ENCODE results near the gene ZNF714.

ZNF714 gene

DNA sequence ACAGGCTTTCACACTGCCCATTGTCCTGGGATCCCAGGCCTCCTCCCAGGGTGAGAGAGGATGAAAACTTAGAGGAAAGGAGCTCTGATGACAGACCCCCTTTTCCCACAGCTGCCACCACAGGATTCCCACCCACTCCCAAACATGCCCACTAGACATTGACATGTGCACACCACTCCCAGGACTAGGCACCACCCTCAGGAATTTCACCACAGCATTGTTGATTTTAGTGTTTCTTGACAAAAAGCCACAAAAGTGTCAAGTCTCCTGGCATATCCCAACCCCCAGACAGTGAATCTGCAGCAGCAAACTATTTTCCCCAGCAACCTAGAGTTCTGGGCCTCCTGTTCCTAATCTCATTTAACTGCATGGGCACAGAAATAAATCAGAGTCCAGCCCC, 10.1 kb downstream of the ZNF714 start:
- no peak overlapping the region for H3K4me2 ChIP-seq (ENCODE audit: low read length, poor library complexity, severe bottlenecking)
- H3K27ac ChIP-seq (ENCODE audit: low read length, poor library complexity, severe bottlenecking) = no peak overlapping the region
- no peak overlapping the region for H2BK5ac ChIP-seq (ENCODE audit: low read depth, low read length, poor library complexity, severe bottlenecking)
- peaks cover 2 to 14% of the 10 kb centered on the region in 2 experiments for H3K36me3 ChIP-seq (ENCODE audit: control insufficient read depth in 1 of 2, insufficient read depth in 2 of 2, low read depth in 1 of 2, low read length in 2 of 2)
- peaks cover 22% of the 10 kb centered on the region for H3K79me1 ChIP-seq (replicated peaks; ENCODE audit: low read length, poor library complexity, severe bottlenecking)
- no peak overlapping the region for H2AK5ac ChIP-seq (ENCODE audit: low read length, severe bottlenecking)
- no peak overlapping the region for H2BK15ac ChIP-seq (ENCODE audit: low read depth, poor library complexity, severe bottlenecking)
- no peak overlapping the region for H3K23ac ChIP-seq (ENCODE audit: low read length in 2 of 2)
- peaks cover 4% of the 10 kb centered on the region for H3K9me3 ChIP-seq (ENCODE audit: control insufficient read depth, low read length)
- peak overlapping the region; percentile 50 for H4K8ac ChIP-seq (ENCODE audit: low read length)
- H3K14ac ChIP-seq (ENCODE audit: low read length in 2 of 2) = no peak overlapping the region
- H4K91ac ChIP-seq (ENCODE audit: low read length) = no peak overlapping the region
- H3K27me3 ChIP-seq (ENCODE audit: control insufficient read depth in 1 of 2, insufficient read depth in 1 of 2, low read length in 2 of 2) = no peaks in the 10 kb centered on the region
- peak; percentile 18 for DNase-seq
- no peaks in the 10 kb centered on the region for H3K4me1 ChIP-seq (ENCODE audit: control insufficient read depth, insufficient read depth, low read depth, low read length)
- no peak overlapping the region for H3K4me3 ChIP-seq (ENCODE audit: insufficient read depth in 1 of 2, low read depth in 1 of 2, low read length in 2 of 2)
- H3K9ac ChIP-seq (ENCODE audit: low read length) = no peak overlapping the region
- H3K4ac ChIP-seq (ENCODE audit: low read depth in 1 of 2, low read length in 2 of 2) = peak overlapping the region in 1 of 2 experiments; percentile 37
- no peak overlapping the region for H2BK120ac ChIP-seq (ENCODE audit: low read depth, low read length)
- H2BK12ac ChIP-seq (ENCODE audit: low read length in 2 of 2) = no peak overlapping the region
- H3K18ac ChIP-seq (ENCODE audit: low read depth in 1 of 2, low read length in 2 of 2) = no peak overlapping the region
- no peak overlapping the region for H2AFZ ChIP-seq (ENCODE audit: low read depth, low read length)

GRCh38 chr19:21094347-21095025, 12.5 kb downstream of the ZNF714 start:
- no peak overlapping the region for H2AK5ac ChIP-seq (ENCODE audit: low read length, severe bottlenecking)
- H3K9ac ChIP-seq (ENCODE audit: low read length) = no peak overlapping the region
- no peak overlapping the region for H2BK120ac ChIP-seq (ENCODE audit: low read depth, low read length)
- H2BK12ac ChIP-seq (ENCODE audit: low read length in 2 of 2) = no peak overlapping the region
- H2BK5ac ChIP-seq (ENCODE audit: low read depth, low read length, poor library complexity, severe bottlenecking) = no peak overlapping the region
- peak; percentile 26 for DNase-seq
- H3K79me1 ChIP-seq (replicated peaks; ENCODE audit: low read length, poor library complexity, severe bottlenecking) = peaks cover 21% of the 10 kb centered on the region
- H3K4me3 ChIP-seq (ENCODE audit: insufficient read depth in 1 of 2, low read depth in 1 of 2, low read length in 2 of 2) = no peak overlapping the region
- H4K91ac ChIP-seq (ENCODE audit: low read length) = no peak overlapping the region
- no peak overlapping the region for H3K4me2 ChIP-seq (ENCODE audit: low read length, poor library complexity, severe bottlenecking)
- H3K23ac ChIP-seq (ENCODE audit: low read length in 2 of 2) = no peak overlapping the region
- no peak overlapping the region for H3K14ac ChIP-seq (ENCODE audit: low read length in 2 of 2)
- H2BK15ac ChIP-seq (ENCODE audit: low read depth, poor library complexity, severe bottlenecking) = no peak overlapping the region
- H3K27ac ChIP-seq (ENCODE audit: low read length, poor library complexity, severe bottlenecking) = no peak overlapping the region
- H4K8ac ChIP-seq (ENCODE audit: low read length) = no peak overlapping the region
- no peak overlapping the region for H2AFZ ChIP-seq (ENCODE audit: low read depth, low read length)
- WGBS = 57% methylated on average over 1 of the region's 1 CpG
- no peak overlapping the region for H3K4ac ChIP-seq (ENCODE audit: low read depth in 1 of 2, low read length in 2 of 2)
- no peaks in the 10 kb centered on the region for H3K27me3 ChIP-seq (ENCODE audit: control insufficient read depth in 1 of 2, insufficient read depth in 1 of 2, low read length in 2 of 2)
- H3K4me1 ChIP-seq (ENCODE audit: control insufficient read depth, insufficient read depth, low read depth, low read length) = no peaks in the 10 kb centered on the region
- no peak overlapping the region for H3K18ac ChIP-seq (ENCODE audit: low read depth in 1 of 2, low read length in 2 of 2)
- H3K36me3 ChIP-seq (ENCODE audit: control insufficient read depth in 1 of 2, insufficient read depth in 2 of 2, low read depth in 1 of 2, low read length in 2 of 2) = peaks cover 2 to 10% of the 10 kb centered on the region in 2 experiments
- peaks cover 2% of the 10 kb centered on the region for H3K9me3 ChIP-seq (ENCODE audit: control insufficient read depth, low read length)

DNA sequence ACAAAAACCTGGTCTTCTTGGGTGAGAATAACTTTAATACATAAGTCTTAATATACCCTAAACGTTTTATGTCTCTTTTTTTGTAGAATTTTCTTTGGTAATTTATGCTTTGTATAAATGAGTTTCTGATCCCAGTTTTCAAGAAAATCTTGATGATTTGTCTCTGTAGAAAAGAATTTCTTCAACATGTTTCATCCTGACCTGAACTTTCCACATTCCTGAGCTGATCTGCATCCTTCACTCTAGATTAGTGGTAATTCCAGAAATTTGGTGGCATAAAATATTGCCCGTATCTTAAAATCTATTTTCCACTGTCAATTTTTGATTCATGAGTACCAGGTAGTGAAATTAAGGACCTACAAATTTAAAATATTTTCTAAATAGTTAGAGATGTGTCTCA, 16.3 kb downstream of the ZNF714 start:
- H3K79me1 ChIP-seq (replicated peaks; ENCODE audit: low read length, poor library complexity, severe bottlenecking) = peaks cover 24% of the 10 kb centered on the region
- H3K18ac ChIP-seq (ENCODE audit: low read depth in 1 of 2, low read length in 2 of 2) = no peak overlapping the region

DNA sequence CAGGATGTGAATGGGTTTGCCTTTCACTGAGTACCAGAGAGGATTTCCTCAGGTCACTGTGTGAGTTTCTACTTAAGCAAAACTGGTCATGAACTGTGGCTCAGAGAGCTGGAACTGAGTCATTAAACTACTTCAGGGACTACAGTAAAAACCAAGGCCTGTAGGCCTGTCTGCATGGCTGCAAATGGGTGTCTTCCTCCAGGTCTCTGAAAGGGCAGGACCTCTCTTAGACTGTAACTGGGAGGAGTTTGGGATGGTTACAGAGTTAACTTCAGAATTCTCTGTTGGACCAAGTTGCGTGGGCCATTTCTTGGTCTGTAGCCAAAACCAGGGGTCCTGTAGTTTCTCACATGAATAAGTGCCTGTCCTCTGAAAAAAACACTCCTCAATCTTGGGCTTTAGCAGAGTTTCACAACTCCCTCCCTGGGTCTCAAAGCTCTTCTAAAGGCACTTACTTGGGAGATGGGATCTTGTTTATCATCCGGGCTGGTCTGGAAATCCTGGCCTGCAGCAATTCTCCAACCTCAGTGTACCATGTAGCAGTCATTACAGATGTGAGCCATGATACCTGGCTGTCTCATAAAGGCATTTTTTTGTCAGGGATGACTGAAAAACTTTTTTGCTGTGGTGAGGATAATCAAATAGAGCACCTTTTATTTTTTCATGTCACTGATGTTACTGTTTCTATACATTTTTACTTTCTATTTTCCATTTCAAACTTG, 19.7 kb downstream of the ZNF714 start:
- Histone ChIP-seq H2BK120ac (ENCODE audit: low read depth, low read length) (no peak overlapping the region), H2AFZ (ENCODE audit: low read depth, low read length) (no peak overlapping the region), H2BK12ac (ENCODE audit: low read length in 2 of 2) (no peak overlapping the region), H3K4me3 (ENCODE audit: insufficient read depth in 1 of 2, low read depth in 1 of 2, low read length in 2 of 2) (no peak overlapping the region), H3K23ac (ENCODE audit: low read length in 2 of 2) (no peak overlapping the region), H2BK15ac (ENCODE audit: low read depth, poor library complexity, severe bottlenecking) (no peak overlapping the region), H3K14ac (ENCODE audit: low read length in 2 of 2) (no peak overlapping the region), H3K4me1 (ENCODE audit: control insufficient read depth, insufficient read depth, low read depth, low read length) (no peaks in the 10 kb centered on the region), H3K27ac (ENCODE audit: low read length, poor library complexity, severe bottlenecking) (no peak overlapping the region), H3K18ac (ENCODE audit: low read depth in 1 of 2, low read length in 2 of 2) (no peak overlapping the region), H4K91ac (ENCODE audit: low read length) (no peak overlapping the region), H3K9me3 (ENCODE audit: control insufficient read depth, low read length) (peaks cover 6% of the 10 kb centered on the region), H3K27me3 (ENCODE audit: control insufficient read depth in 1 of 2, insufficient read depth in 1 of 2, low read length in 2 of 2) (no peaks in the 10 kb centered on the region), H4K8ac (ENCODE audit: low read length) (no peak overlapping the region), H3K4me2 (ENCODE audit: low read length, poor library complexity, severe bottlenecking) (no peak overlapping the region), H3K9ac (ENCODE audit: low read length) (peak overlapping the region; percentile 7), H3K36me3 (ENCODE audit: control insufficient read depth in 1 of 2, insufficient read depth in 2 of 2, low read depth in 1 of 2, low read length in 2 of 2) (peaks cover 13 to 28% of the 10 kb centered on the region in 2 experiments), H2AK5ac (ENCODE audit: low read length, severe bottlenecking) (no peak overlapping the region), H3K4ac (ENCODE audit: low read depth in 1 of 2, low read length in 2 of 2) (no peak overlapping the region), H2BK5ac (ENCODE audit: low read depth, low read length, poor library complexity, severe bottlenecking) (no peak overlapping the region), H3K79me1 (replicated peaks; ENCODE audit: low read length, poor library complexity, severe bottlenecking) (peaks cover 8% of the 10 kb centered on the region)
- DNase-seq = peak; percentile 78
- 69% methylated on average over 2 of the region's 2 CpGs for WGBS

More for the DNA sequence above, 16.3 kb downstream of the ZNF714 start:
- Histone ChIP-seq H3K4me2 (ENCODE audit: low read length, poor library complexity, severe bottlenecking) (no peak overlapping the region), H3K9ac (ENCODE audit: low read length) (no peak overlapping the region), H3K4me3 (ENCODE audit: insufficient read depth in 1 of 2, low read depth in 1 of 2, low read length in 2 of 2) (no peak overlapping the region), H4K8ac (ENCODE audit: low read length) (no peak overlapping the region), H3K27me3 (ENCODE audit: control insufficient read depth in 1 of 2, insufficient read depth in 1 of 2, low read length in 2 of 2) (no peaks in the 10 kb centered on the region), H3K4ac (ENCODE audit: low read depth in 1 of 2, low read length in 2 of 2) (no peak overlapping the region), H2AK5ac (ENCODE audit: low read length, severe bottlenecking) (no peak overlapping the region), H2BK12ac (ENCODE audit: low read length in 2 of 2) (no peak overlapping the region), H2BK120ac (ENCODE audit: low read depth, low read length) (no peak overlapping the region), H3K36me3 (ENCODE audit: control insufficient read depth in 1 of 2, insufficient read depth in 2 of 2, low read depth in 1 of 2, low read length in 2 of 2) (peaks cover 3 to 11% of the 10 kb centered on the region in 2 experiments), H2BK5ac (ENCODE audit: low read depth, low read length, poor library complexity, severe bottlenecking) (no peak overlapping the region), H3K23ac (ENCODE audit: low read length in 2 of 2) (no peak overlapping the region), H3K4me1 (ENCODE audit: control insufficient read depth, insufficient read depth, low read depth, low read length) (no peaks in the 10 kb centered on the region), H3K9me3 (ENCODE audit: control insufficient read depth, low read length) (peaks cover 3% of the 10 kb centered on the region), H2AFZ (ENCODE audit: low read depth, low read length) (no peak overlapping the region), H4K91ac (ENCODE audit: low read length) (no peak overlapping the region), H3K14ac (ENCODE audit: low read length in 2 of 2) (no peak overlapping the region), H3K27ac (ENCODE audit: low read length, poor library complexity, severe bottlenecking) (no peak overlapping the region), H2BK15ac (ENCODE audit: low read depth, poor library complexity, severe bottlenecking) (no peak overlapping the region)
- no CpG with 5 or more reads among the region's 2 CpGs for WGBS
- no peak for DNase-seq

Data from mesenchymal stem cell (in vitro differentiated cells and primary cell).